ENCODE data around the gene ATG2B. TPM values are rescaled to one million over a fixed set of nuclear protein-coding genes. Genes with fewer than 3 reads are reported as not detected.

Gene ATG2B
- total and polyA plus RNA-seq, 10 of the 15 experiments (the other 5 are each of a cell fraction or from before 2014, with no cell fraction given): 0.84 to 15.4 (median 9.9) TPM

GRCh38 chr14:96341323-96341722, 21.8 kb downstream of the ATG2B start (continued):
- TF ChIP-seq CTCF (IDR thresholded peaks at IDR 0.05 in 2 of 3, conservative IDR thresholded peaks at IDR 0.05 in 1 of 3; ENCODE audit: control insufficient read depth in 2 of 3, extremely low read depth in 1 of 3, insufficient read depth in 1 of 3, low read depth in 3 of 3, low read length in 3 of 3): no peak

GRCh38 chr14:96338551-96338950, 24.6 kb downstream of the ATG2B start:
- Histone ChIP-seq H3K4me2 (ENCODE audit: control insufficient read depth, insufficient read depth) (no peak overlapping the region), H3K4me3 (no peak overlapping the region), H2AFZ (ENCODE audit: control insufficient read depth, low read depth, low read length) (no peak overlapping the region), H3K79me2 (ENCODE audit: control insufficient read depth, insufficient read depth, low read length) (no peaks in the 10 kb centered on the region), H3K27me3 (replicated peaks in 1 of 2; ENCODE audit: control insufficient read depth in 2 of 2, insufficient read depth in 2 of 2, low read length in 1 of 2) (no peaks in the 10 kb centered on the region), H3K9ac (ENCODE audit: control insufficient read depth, insufficient read depth, low read length) (no peak overlapping the region), H3K36me3 (ENCODE audit: control insufficient read depth in 2 of 2, insufficient read depth in 2 of 2, low read length in 1 of 2) (peaks cover 0 to 3% of the 10 kb centered on the region in 2 experiments; a peak in 1 of 4 replicates), H4K20me1 (ENCODE audit: control insufficient read depth, insufficient read depth) (no peaks in the 10 kb centered on the region), H3K9me3 (replicated peaks; ENCODE audit: control insufficient read depth, insufficient read depth, low read length) (no peaks in the 10 kb centered on the region), H3K27ac (ENCODE audit: control insufficient read depth, insufficient read depth) (no peak overlapping the region), H3K4me1 (ENCODE audit: control insufficient read depth, insufficient read depth, low read length) (no peaks in the 10 kb centered on the region)
- FAIRE-seq (no peak), DNase-seq (ENCODE audit: low read depth, low spot score) (no peak), ATAC-seq (no peak)
- CTCF ChIA-PET: no interaction called here
- 92% methylated on average over 1 of the region's 1 CpG for WGBS (ENCODE audit: insufficient coverage, insufficient replicate concordance, low lambda C conversion rate, missing lambda C conversion rate)
- TF ChIP-seq ZBTB33 (IDR thresholded peaks at IDR 0.05): no peak
- no peak for TF ChIP-seq SIN3A (IDR thresholded peaks at IDR 0.05; ENCODE audit: low read depth, low read length)
- TF ChIP-seq SRF (IDR thresholded peaks at IDR 0.05; ENCODE audit: low read depth in 2 of 2, low read length in 2 of 2): no peak
- no peak for TF ChIP-seq PRDM15 (CRISPR knock-in tag; IDR thresholded peaks at IDR 0.05)
- TF ChIP-seq NFIC (IDR thresholded peaks at IDR 0.05; ENCODE audit: low read depth, low read length): no peak
- no peak for TF ChIP-seq HDAC2 (IDR thresholded peaks at IDR 0.05)
- TF ChIP-seq EZH2 (IDR thresholded peaks at IDR 0.05; ENCODE audit: borderline replicate concordance, control insufficient read depth, low read depth, low read length): no peak
- no peak for TF ChIP-seq ZNF217 (IDR thresholded peaks at IDR 0.05)
- TF ChIP-seq JUNB (IDR thresholded peaks at IDR 0.05): no peak
- no peak for TF ChIP-seq HDGF (IDR thresholded peaks at IDR 0.05)
- in situ Hi-C loops (cut with MboI): no loop called here
- SMC1A ChIA-PET (ENCODE audit: uncharacterized antibody, unreplicated experiment): no interaction called here
- POLR2A ChIA-PET: no interaction called here
- intact Hi-C loops (cut with micrococcal nuclease; ENCODE audit: unreplicated experiment): no loop called here
- RAD21 ChIA-PET (ENCODE audit: unreplicated experiment): no interaction called here
- no TSS peak for BruUV-seq (replicated peaks)
